ENCODE results near the gene ATXN1.

ATXN1 gene

GRCh38 chr6:16253399-16254144, 507.7 kb downstream of the ATXN1 start:
- no peak for DNase-seq (ENCODE audit: low read depth in 2 of 2)

GRCh38 chr6:16252686-16253299, 508.5 kb downstream of the ATXN1 start:
- no peak for DNase-seq (ENCODE audit: low read depth in 2 of 2)

- no peak for DNase-seq (ENCODE audit: low read depth in 2 of 2)
These were observed 509.6 kb downstream of the ATXN1 start for GRCh38 chr6:16251706-16252105.

- no peak for DNase-seq (ENCODE audit: low read depth in 2 of 2)
These were observed 511.3 kb downstream of the ATXN1 start for GRCh38 chr6:16249971-16250370.
